GM12872 (cell line): ENCODE measurements around the gene NRROS.

Experiments
- TF ChIP-seq, protein P1 (sequence below): IDR thresholded peaks from 3 replicates; pipeline ENCODE4 v1.5.1; 2011; ENCODE audit warnings: low read depth, mild to moderate bottlenecking, low read length, moderate library complexity; ENCODE audit not compliant: insufficient read depth

NRROS gene

GRCh38 chr3:196656213-196656612, 16.7 kb downstream of the NRROS start:
- TF ChIP-seq, protein P1, sequence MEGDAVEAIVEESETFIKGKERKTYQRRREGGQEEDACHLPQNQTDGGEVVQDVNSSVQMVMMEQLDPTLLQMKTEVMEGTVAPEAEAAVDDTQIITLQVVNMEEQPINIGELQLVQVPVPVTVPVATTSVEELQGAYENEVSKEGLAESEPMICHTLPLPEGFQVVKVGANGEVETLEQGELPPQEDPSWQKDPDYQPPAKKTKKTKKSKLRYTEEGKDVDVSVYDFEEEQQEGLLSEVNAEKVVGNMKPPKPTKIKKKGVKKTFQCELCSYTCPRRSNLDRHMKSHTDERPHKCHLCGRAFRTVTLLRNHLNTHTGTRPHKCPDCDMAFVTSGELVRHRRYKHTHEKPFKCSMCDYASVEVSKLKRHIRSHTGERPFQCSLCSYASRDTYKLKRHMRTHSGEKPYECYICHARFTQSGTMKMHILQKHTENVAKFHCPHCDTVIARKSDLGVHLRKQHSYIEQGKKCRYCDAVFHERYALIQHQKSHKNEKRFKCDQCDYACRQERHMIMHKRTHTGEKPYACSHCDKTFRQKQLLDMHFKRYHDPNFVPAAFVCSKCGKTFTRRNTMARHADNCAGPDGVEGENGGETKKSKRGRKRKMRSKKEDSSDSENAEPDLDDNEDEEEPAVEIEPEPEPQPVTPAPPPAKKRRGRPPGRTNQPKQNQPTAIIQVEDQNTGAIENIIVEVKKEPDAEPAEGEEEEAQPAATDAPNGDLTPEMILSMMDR, result no peak

- TF ChIP-seq, protein P1, result no peak
Observed at GRCh38 chr3:196659901-196660351, 20.4 kb downstream of the NRROS start.

DNA sequence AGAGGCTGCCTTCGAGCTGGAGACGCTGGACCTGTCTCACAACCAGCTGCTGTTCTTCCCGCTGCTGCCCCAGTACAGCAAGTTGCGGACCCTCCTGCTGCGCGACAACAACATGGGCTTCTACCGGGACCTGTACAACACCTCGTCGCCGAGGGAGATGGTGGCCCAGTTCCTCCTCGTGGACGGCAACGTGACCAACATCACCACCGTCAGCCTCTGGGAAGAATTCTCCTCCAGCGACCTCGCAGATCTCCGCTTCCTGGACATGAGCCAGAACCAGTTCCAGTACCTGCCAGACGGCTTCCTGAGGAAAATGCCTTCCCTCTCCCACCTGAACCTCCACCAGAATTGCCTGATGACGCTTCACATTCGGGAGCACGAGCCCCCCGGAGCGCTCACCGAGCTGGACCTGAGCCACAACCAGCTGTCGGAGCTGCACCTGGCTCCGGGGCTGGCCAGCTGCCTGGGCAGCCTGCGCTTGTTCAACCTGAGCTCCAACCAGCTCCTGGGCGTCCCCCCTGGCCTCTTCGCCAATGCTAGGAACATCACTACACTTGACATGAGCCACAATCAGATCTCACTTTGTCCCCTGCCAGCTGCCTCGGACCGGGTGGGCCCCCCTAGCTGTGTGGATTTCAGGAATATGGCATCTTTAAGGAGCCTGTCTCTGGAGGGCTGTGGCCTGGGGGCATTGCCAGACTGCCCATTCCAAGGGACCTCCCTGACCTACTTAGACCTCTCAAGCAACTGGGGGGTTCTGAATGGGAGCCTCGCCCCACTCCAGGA, 21.1 kb downstream of the NRROS start:
- TF ChIP-seq, protein P1, result no peak

DNA sequence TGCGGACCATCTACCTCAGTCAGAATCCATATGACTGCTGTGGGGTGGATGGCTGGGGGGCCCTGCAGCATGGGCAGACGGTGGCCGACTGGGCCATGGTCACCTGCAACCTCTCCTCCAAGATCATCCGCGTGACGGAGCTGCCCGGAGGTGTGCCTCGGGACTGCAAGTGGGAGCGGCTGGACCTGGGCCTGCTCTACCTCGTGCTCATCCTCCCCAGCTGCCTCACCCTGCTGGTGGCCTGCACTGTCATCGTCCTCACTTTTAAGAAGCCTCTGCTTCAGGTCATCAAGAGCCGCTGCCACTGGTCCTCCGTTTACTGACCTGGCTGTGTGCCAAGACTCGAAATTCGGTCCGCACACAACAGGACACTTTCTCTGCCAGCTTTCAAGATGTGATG, 21.9 kb downstream of the NRROS start:
- TF ChIP-seq, protein P1, result no peak

- TF ChIP-seq, protein P1, result no peak
Observed at GRCh38 chr3:196662033-196662432, 22.5 kb downstream of the NRROS start.

DNA sequence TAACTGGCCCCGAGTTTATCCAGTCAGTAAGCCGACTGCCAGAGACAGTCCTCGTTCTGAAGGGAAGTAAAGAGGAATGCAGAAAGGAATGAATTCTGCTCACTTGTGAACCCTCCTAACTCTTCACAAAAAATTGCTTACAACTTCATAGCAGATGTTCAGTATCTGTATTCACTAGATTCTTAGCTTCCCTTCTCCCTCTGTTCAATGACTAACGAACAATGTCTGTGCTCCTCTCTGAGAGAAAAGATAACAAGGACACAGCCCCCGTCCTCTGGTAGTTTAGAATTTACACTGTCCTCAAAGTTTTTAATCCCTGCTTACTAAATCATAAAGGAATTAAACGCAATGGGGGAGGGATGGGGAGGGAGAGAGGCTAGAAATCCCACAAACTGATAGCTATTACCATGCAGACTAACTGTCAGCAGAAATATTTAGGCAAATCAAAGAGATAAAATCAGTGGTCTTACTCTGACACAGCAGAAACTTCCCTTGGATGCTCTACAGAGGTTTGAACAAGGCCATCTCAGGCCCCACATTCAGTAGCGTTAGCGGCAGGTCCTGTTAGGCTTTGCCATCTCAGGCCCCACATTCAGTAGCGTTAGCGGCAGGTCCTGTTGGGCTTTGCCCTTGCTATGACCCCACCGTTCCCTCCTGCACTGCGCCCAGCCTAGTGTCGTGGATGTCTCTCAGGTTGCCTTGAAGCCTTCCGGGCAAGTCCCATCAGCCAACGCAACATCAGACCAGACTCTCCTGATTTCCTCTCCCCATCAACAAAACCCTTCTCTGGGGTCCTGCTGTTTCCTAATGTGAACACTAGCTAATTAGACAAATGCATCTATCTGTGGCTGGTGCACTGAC, 23.4 kb downstream of the NRROS start:
- TF ChIP-seq, protein P1, result no peak
